ENCODE results near the gene PDE4B. TPM values are rescaled to one million over a fixed set of nuclear protein-coding genes. Genes with fewer than 3 reads are reported as not detected.

The PDE4B gene
- total RNA-seq, 1 experiment from 2014 or later: 5.5 TPM

DNA sequence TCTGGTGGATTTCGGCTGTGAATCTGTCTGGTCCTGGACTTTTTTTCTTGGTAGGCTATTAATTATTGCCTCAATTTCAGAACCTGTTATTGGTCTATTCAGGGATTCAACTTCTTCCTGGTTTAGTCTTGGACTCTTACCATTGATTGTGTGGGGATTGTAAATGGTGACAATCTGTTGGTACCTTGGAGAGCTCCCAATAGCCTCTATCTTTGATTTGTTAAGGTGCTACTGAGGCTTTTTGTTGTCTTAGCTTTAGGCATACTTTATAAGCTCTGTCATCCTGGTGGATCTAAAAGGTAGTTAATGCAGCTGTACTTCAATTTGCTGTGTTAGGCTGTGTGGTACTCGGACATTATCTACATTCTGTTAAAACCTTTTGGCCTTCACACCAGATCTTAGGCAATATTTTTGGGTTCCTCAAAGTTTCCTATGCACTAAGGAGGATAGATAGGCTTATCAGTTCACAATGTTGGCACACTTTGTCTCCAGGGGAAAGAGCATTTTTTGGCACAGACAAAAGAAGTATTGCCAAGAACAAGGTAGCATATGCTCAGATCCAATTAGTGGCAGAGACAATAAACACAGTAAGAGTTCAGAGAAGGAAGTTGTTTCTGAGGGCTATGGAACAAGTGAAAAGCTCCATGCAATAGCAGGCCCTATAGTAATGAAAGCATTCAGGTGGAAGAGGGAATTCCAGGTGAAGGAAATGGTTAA lies 230.4 kb downstream of the PDE4B start:
- H3K4me3 ChIP-seq (ENCODE audit: low read length): no peak overlapping the region
- no peaks in the 10 kb centered on the region for H3K4me1 ChIP-seq (ENCODE audit: low read length)
- H3K79me2 ChIP-seq (ENCODE audit: low read length): no peaks in the 10 kb centered on the region
- no peaks in the 10 kb centered on the region for H3K36me3 ChIP-seq (ENCODE audit: insufficient read depth, low read length)
- H3K9me2 ChIP-seq (replicated peaks; ENCODE audit: insufficient read depth, low read length): no peaks in the 10 kb centered on the region
- H4K20me1 ChIP-seq (ENCODE audit: insufficient read depth, low read depth, low read length): no peaks in the 10 kb centered on the region
- H3K9ac ChIP-seq (ENCODE audit: low read length): no peak overlapping the region
- no peak overlapping the region for H2AFZ ChIP-seq (ENCODE audit: low read length)
- H3K4me2 ChIP-seq (ENCODE audit: low read depth, low read length, poor library complexity, severe bottlenecking): no peak overlapping the region
- H3K9me3 ChIP-seq (ENCODE audit: low read length): no peaks in the 10 kb centered on the region
- no peaks in the 10 kb centered on the region for H3K27me3 ChIP-seq (ENCODE audit: low read length)
- H3K27ac ChIP-seq (ENCODE audit: low read length): no peak overlapping the region
- peak; percentile 45 for DNase-seq

DNA sequence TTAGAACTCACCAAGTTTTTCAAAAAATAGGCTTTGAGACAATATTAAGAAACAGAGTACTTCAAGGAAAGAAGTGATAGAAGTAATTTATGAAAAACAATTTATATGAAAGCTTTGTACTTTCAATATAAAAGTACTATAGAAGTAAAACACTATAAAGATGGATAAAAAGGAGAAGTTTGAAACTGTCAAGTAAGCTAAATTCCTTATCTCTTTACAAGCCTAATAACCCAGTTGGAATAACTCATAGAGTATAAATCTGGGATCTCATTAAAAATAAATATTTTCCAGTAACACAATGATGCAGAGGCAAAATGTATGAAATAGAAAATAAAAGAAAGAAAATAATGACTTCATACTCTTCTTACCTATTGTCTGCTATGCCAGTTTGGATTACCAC lies 232.5 kb downstream of the PDE4B start:
- H3K27me3 ChIP-seq (ENCODE audit: low read length): no peaks in the 10 kb centered on the region

DNA sequence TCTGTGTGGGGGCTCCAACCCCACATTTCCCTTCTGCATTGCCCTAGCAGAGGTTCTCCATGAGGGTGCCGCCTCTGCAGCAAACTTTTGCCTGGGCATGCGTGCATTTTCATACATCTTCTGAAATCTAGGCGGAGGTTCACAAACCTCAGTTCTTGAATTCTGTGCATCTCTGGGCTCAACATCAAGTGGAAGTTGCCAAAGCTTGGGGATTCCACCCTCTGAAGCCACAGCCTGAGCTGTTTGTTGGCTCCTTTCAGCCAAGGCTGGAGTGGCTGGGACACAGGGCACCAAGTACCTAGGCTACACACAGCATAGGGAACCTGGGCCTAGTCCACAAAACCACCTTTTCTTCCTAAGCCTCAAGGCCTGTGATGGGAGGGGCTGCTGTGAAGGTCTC lies 235.3 kb downstream of the PDE4B start:
- no peak overlapping the region for H3K4me3 ChIP-seq (ENCODE audit: low read length)
- no peak for DNase-seq
- H3K9ac ChIP-seq (ENCODE audit: low read length): no peak overlapping the region
- no peaks in the 10 kb centered on the region for H4K20me1 ChIP-seq (ENCODE audit: insufficient read depth, low read depth, low read length)
- H3K9me3 ChIP-seq (ENCODE audit: low read length): no peaks in the 10 kb centered on the region
- no peaks in the 10 kb centered on the region for H3K27me3 ChIP-seq (ENCODE audit: low read length)
- H2AFZ ChIP-seq (ENCODE audit: low read length): no peak overlapping the region
- no peaks in the 10 kb centered on the region for H3K36me3 ChIP-seq (ENCODE audit: insufficient read depth, low read length)
- H3K9me2 ChIP-seq (replicated peaks; ENCODE audit: insufficient read depth, low read length): no peaks in the 10 kb centered on the region
- no peaks in the 10 kb centered on the region for H3K79me2 ChIP-seq (ENCODE audit: low read length)
- no peak overlapping the region for H3K27ac ChIP-seq (ENCODE audit: low read length)
- H3K4me1 ChIP-seq (ENCODE audit: low read length): no peaks in the 10 kb centered on the region
- no peak overlapping the region for H3K4me2 ChIP-seq (ENCODE audit: low read depth, low read length, poor library complexity, severe bottlenecking)

More for the DNA sequence above, 232.5 kb downstream of the PDE4B start:
- no peak overlapping the region for H3K4me2 ChIP-seq (ENCODE audit: low read depth, low read length, poor library complexity, severe bottlenecking)
- no peaks in the 10 kb centered on the region for H4K20me1 ChIP-seq (ENCODE audit: insufficient read depth, low read depth, low read length)
- no peak overlapping the region for H2AFZ ChIP-seq (ENCODE audit: low read length)
- H3K79me2 ChIP-seq (ENCODE audit: low read length): no peaks in the 10 kb centered on the region
- H3K4me1 ChIP-seq (ENCODE audit: low read length): no peaks in the 10 kb centered on the region
- no peak for DNase-seq
- no peaks in the 10 kb centered on the region for H3K9me3 ChIP-seq (ENCODE audit: low read length)
- no peak overlapping the region for H3K27ac ChIP-seq (ENCODE audit: low read length)
- H3K36me3 ChIP-seq (ENCODE audit: insufficient read depth, low read length): no peaks in the 10 kb centered on the region
- H3K9ac ChIP-seq (ENCODE audit: low read length): no peak overlapping the region
- no peaks in the 10 kb centered on the region for H3K9me2 ChIP-seq (replicated peaks; ENCODE audit: insufficient read depth, low read length)
- H3K4me3 ChIP-seq (ENCODE audit: low read length): no peak overlapping the region

DNA sequence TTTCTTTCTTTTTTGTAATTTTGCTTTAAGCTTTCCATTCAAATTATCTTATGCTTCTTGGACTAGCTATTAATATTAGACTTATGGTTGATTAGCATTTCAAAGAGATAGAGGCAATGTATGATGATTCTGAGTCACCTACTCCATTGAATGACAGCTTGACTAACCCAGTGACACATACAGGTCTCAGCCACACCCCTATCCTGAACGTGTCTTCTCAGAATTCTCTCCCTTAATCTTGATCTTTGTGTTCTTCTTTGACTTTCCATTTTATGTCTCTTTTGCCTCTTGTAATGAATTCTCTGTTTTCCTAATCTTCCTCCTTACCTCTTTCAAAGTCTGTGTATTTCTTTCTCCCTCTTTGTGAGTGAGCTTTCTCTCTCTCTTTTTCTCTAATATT lies 241.1 kb downstream of the PDE4B start:
- H3K79me2 ChIP-seq (ENCODE audit: low read length): no peaks in the 10 kb centered on the region
- H3K4me3 ChIP-seq (ENCODE audit: low read length): no peak overlapping the region
- H3K9me2 ChIP-seq (replicated peaks; ENCODE audit: insufficient read depth, low read length): no peaks in the 10 kb centered on the region
- H3K4me1 ChIP-seq (ENCODE audit: low read length): no peaks in the 10 kb centered on the region
- no peak for DNase-seq
- no peaks in the 10 kb centered on the region for H3K27me3 ChIP-seq (ENCODE audit: low read length)
- H3K9me3 ChIP-seq (ENCODE audit: low read length): no peaks in the 10 kb centered on the region
- H2AFZ ChIP-seq (ENCODE audit: low read length): no peak overlapping the region
- no peak overlapping the region for H3K4me2 ChIP-seq (ENCODE audit: low read depth, low read length, poor library complexity, severe bottlenecking)
- no peak overlapping the region for H3K9ac ChIP-seq (ENCODE audit: low read length)
- no peaks in the 10 kb centered on the region for H3K36me3 ChIP-seq (ENCODE audit: insufficient read depth, low read length)
- no peaks in the 10 kb centered on the region for H4K20me1 ChIP-seq (ENCODE audit: insufficient read depth, low read depth, low read length)
- H3K27ac ChIP-seq (ENCODE audit: low read length): no peak overlapping the region

DNA sequence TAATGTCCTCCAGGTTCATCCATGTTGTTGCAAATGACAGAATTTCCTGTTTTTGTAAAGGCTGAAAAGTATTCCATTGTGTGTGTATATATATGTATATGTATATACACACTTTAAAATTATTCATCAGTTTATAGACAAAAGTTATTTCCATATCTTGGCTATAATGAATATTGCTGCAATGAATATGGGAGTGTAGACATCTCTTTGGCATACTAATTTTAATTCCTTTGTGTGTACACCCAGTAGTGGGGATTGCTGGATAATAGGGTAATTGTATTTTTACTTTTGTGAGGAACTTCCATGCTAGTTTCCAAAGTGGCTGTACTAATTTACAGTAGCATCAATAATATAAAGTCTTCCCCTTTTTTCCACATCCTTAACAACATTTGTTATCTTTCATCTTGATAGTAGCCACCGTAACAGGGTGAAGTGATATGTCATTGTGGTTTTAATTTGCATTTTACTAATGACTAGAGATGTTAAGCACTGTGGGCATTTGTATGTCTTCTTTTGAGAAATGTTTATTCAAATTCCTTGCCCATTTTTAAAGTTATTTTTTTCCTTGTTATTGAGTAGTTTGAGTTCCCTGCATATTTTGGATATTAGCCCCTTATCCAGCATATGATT lies 243.0 kb downstream of the PDE4B start:
- H3K36me3 ChIP-seq (ENCODE audit: insufficient read depth, low read length): no peaks in the 10 kb centered on the region
- no peak overlapping the region for H3K4me3 ChIP-seq (ENCODE audit: low read length)
- DNase-seq: no peak
- H3K9ac ChIP-seq (ENCODE audit: low read length): no peak overlapping the region
- no peak overlapping the region for H2AFZ ChIP-seq (ENCODE audit: low read length)
- no peaks in the 10 kb centered on the region for H3K79me2 ChIP-seq (ENCODE audit: low read length)
- no peaks in the 10 kb centered on the region for H3K4me1 ChIP-seq (ENCODE audit: low read length)
- H3K27ac ChIP-seq (ENCODE audit: low read length): no peak overlapping the region
- no peaks in the 10 kb centered on the region for H3K27me3 ChIP-seq (ENCODE audit: low read length)
- H3K4me2 ChIP-seq (ENCODE audit: low read depth, low read length, poor library complexity, severe bottlenecking): no peak overlapping the region
- H3K9me2 ChIP-seq (replicated peaks; ENCODE audit: insufficient read depth, low read length): no peaks in the 10 kb centered on the region
- H3K9me3 ChIP-seq (ENCODE audit: low read length): no peaks in the 10 kb centered on the region
- no peaks in the 10 kb centered on the region for H4K20me1 ChIP-seq (ENCODE audit: insufficient read depth, low read depth, low read length)

DNA sequence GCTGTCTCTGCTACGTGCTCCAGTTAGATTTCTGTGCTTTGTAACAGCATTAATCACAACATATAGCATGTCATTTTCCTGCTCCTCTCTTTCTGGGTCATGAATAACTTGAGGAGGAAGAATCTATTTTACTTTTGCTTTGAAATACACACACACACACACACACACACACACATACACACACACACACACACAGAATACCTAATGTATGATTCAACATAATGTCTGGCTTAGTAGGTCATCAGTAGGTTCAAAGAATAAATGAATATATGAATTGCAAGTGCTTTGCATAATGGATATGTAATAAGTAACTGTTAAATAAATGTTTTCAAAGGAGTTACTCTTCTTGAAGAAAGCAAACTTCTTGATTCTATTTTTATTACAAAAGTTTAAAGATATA lies 249.0 kb downstream of the PDE4B start:
- H3K4me3 ChIP-seq (ENCODE audit: low read length): no peak overlapping the region
- no peaks in the 10 kb centered on the region for H3K36me3 ChIP-seq (ENCODE audit: insufficient read depth, low read length)

DNA sequence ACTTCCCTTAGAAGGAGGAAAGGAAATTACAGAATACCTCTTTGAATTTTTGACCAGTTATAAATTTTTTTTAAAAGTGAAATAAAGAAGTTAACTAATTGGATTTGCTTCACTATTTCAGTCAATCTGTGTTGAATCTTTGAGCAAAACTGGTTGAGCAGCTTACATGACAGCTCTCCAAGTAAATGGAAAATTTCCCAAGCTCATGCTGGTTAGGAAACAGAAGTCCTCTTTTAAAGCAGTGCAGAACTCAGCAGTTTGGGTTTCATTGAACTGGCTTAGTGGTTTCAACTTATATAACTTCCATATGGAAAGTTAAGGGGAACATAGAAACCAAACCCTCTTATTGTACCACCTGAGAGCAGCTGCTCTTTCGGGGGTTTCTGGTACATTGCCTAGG lies 250.5 kb downstream of the PDE4B start:
- H3K4me1 ChIP-seq (ENCODE audit: low read length): no peaks in the 10 kb centered on the region
- no peak overlapping the region for H2AFZ ChIP-seq (ENCODE audit: low read length)
- H3K4me2 ChIP-seq (ENCODE audit: low read depth, low read length, poor library complexity, severe bottlenecking): no peak overlapping the region
- DNase-seq: no peak
- H3K27me3 ChIP-seq (ENCODE audit: low read length): no peaks in the 10 kb centered on the region
- no peaks in the 10 kb centered on the region for H3K9me3 ChIP-seq (ENCODE audit: low read length)
- no peaks in the 10 kb centered on the region for H3K79me2 ChIP-seq (ENCODE audit: low read length)
- H3K27ac ChIP-seq (ENCODE audit: low read length): no peak overlapping the region
- no peaks in the 10 kb centered on the region for H4K20me1 ChIP-seq (ENCODE audit: insufficient read depth, low read depth, low read length)
- H3K36me3 ChIP-seq (ENCODE audit: insufficient read depth, low read length): no peaks in the 10 kb centered on the region
- H3K4me3 ChIP-seq (ENCODE audit: low read length): no peak overlapping the region
- H3K9ac ChIP-seq (ENCODE audit: low read length): no peak overlapping the region
- no peaks in the 10 kb centered on the region for H3K9me2 ChIP-seq (replicated peaks; ENCODE audit: insufficient read depth, low read length)

More for the DNA sequence above, 249.0 kb downstream of the PDE4B start:
- H3K27me3 ChIP-seq (ENCODE audit: low read length): no peaks in the 10 kb centered on the region
- DNase-seq: no peak
- no peaks in the 10 kb centered on the region for H3K4me1 ChIP-seq (ENCODE audit: low read length)
- no peaks in the 10 kb centered on the region for H3K9me2 ChIP-seq (replicated peaks; ENCODE audit: insufficient read depth, low read length)
- no peaks in the 10 kb centered on the region for H4K20me1 ChIP-seq (ENCODE audit: insufficient read depth, low read depth, low read length)
- H2AFZ ChIP-seq (ENCODE audit: low read length): no peak overlapping the region
- no peak overlapping the region for H3K9ac ChIP-seq (ENCODE audit: low read length)
- no peaks in the 10 kb centered on the region for H3K79me2 ChIP-seq (ENCODE audit: low read length)
- no peak overlapping the region for H3K27ac ChIP-seq (ENCODE audit: low read length)
- H3K9me3 ChIP-seq (ENCODE audit: low read length): no peaks in the 10 kb centered on the region
- no peak overlapping the region for H3K4me2 ChIP-seq (ENCODE audit: low read depth, low read length, poor library complexity, severe bottlenecking)

DNA sequence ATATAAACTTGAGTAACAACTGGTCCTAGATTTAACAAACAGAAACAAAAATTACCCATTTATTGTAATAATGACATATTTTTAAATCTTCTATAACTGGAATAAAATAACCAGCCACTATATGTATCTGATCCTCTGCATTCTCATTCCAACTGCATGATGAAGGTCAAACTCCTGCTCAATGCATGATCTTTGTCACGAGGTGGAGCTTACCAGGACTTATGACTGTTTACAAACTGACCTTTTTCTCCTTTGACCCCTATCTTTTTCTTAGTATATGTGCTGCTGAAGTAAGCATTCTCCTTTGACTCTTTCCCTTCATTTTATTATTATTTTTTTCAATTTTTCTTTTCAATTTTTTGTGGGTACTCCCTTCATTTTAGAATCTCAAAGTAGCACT lies 252.2 kb downstream of the PDE4B start:
- H3K4me2 ChIP-seq (ENCODE audit: low read depth, low read length, poor library complexity, severe bottlenecking): no peak overlapping the region
- no peaks in the 10 kb centered on the region for H3K79me2 ChIP-seq (ENCODE audit: low read length)
- H2AFZ ChIP-seq (ENCODE audit: low read length): no peak overlapping the region
- DNase-seq: no peak
- H3K9ac ChIP-seq (ENCODE audit: low read length): no peak overlapping the region
- H3K27ac ChIP-seq (ENCODE audit: low read length): no peak overlapping the region
- no peaks in the 10 kb centered on the region for H3K9me3 ChIP-seq (ENCODE audit: low read length)
- H3K4me1 ChIP-seq (ENCODE audit: low read length): no peaks in the 10 kb centered on the region
- H3K9me2 ChIP-seq (replicated peaks; ENCODE audit: insufficient read depth, low read length): no peaks in the 10 kb centered on the region
- H3K4me3 ChIP-seq (ENCODE audit: low read length): no peak overlapping the region
- no peaks in the 10 kb centered on the region for H3K36me3 ChIP-seq (ENCODE audit: insufficient read depth, low read length)
- H3K27me3 ChIP-seq (ENCODE audit: low read length): no peaks in the 10 kb centered on the region
- H4K20me1 ChIP-seq (ENCODE audit: insufficient read depth, low read depth, low read length): no peaks in the 10 kb centered on the region
